Stimulated activated CD8-positive, alpha-beta memory T cell treated with anti-CD3 and anti-CD28 coated beads, Interleukin-15, amount 100 ng/mL, for 24 hours (primary cell): ENCODE results near the gene SPINK9.

ENCODE experiments used
- DNase-seq: peaks from one replicate; pipeline ENCODE4 v3.0.0-alpha.2; 2020; ENCODE audit warnings: low read depth

Gene SPINK9

GRCh38 chr5:148335259-148335658 is at the start of gene SPINK9:
TSS of gene SPINK9 (plus strand) at chr5:148335559. CDS start at chr5:148335614, 55 bp downstream.
- no peak for DNase-seq

- no peak for DNase-seq
Observed at GRCh38 chr5:148290271-148291195, 44.8 kb upstream of the SPINK9 start.

- no peak for DNase-seq
Observed at GRCh38 chr5:148297731-148298130, 37.6 kb upstream of the SPINK9 start.

- no peak for DNase-seq
Observed at GRCh38 chr5:148306446-148306845, 28.9 kb upstream of the SPINK9 start.

GRCh38 chr5:148309019-148309418 is 26.3 kb upstream of the SPINK9 start:
- DNase-seq: no peak

GRCh38 chr5:148309746-148310145 is 25.6 kb upstream of the SPINK9 start:
- no peak for DNase-seq

GRCh38 chr5:148311484-148311883 is 23.9 kb upstream of the SPINK9 start:
- DNase-seq: no peak

- no peak for DNase-seq
Observed at GRCh38 chr5:148312153-148312552, 23.2 kb upstream of the SPINK9 start, which contains the start of gene SPINK7. TSS of gene SPINK7 (plus strand) at chr5:148312423. CDS start at chr5:148312484, 61 bp downstream.

- no peak for DNase-seq
Observed at GRCh38 chr5:148314187-148314586, 21.2 kb upstream of the SPINK9 start.

- DNase-seq: no peak
Observed at GRCh38 chr5:148314731-148315130, 20.6 kb upstream of the SPINK9 start.

GRCh38 chr5:148320011-148320963 is 15.1 kb upstream of the SPINK9 start:
- peak; percentile 4 for DNase-seq

- DNase-seq: no peak
Observed at GRCh38 chr5:148333262-148333849, 2.0 kb upstream of the SPINK9 start.

- DNase-seq: no peak
Observed at GRCh38 chr5:148336704-148337435, 1.5 kb downstream of the SPINK9 start.

GRCh38 chr5:148342371-148343045 is 7.1 kb downstream of the SPINK9 start:
- no peak for DNase-seq

- no peak for DNase-seq
Observed at GRCh38 chr5:148343046-148343407, 7.7 kb downstream of the SPINK9 start.

- no peak for DNase-seq
Observed at GRCh38 chr5:148343603-148344487, 8.5 kb downstream of the SPINK9 start.

- no peak for DNase-seq
Observed at GRCh38 chr5:148347706-148348105, 12.3 kb downstream of the SPINK9 start.

GRCh38 chr5:148352696-148353095 is 17.3 kb downstream of the SPINK9 start:
- DNase-seq: no peak

- DNase-seq: no peak
Observed at GRCh38 chr5:148353634-148354033, 18.3 kb downstream of the SPINK9 start.

- no peak for DNase-seq
Observed at GRCh38 chr5:148364343-148364742, 29.0 kb downstream of the SPINK9 start.
